CMK (cell line): Measurements from ENCODE around the gene CHPF2.

Experiments used
- DNase-seq: peaks from one replicate; pipeline ENCODE4 v3.0.0-alpha.2; 2010; ENCODE audit warnings: low read depth

The CHPF2 gene

GRCh38 chr7:151246102-151246850 is 14.0 kb downstream of the CHPF2 start:
- DNase-seq, result no peak

- no peak for DNase-seq
These were observed 14.7 kb downstream of the CHPF2 start for GRCh38 chr7:151246851-151247580.

GRCh38 chr7:151247611-151248345 is 15.5 kb downstream of the CHPF2 start:
- DNase-seq, result no peak

- no peak for DNase-seq
These were observed 16.2 kb downstream of the CHPF2 start, which contains the start of gene SMARCD3 for GRCh38 chr7:151248346-151249033. SMARCD3 (minus strand) TSS chr7:151248694; CDS start chr7:151248562, 132 bp downstream.

- DNase-seq, result no peak
These were observed 16.9 kb downstream of the CHPF2 start for GRCh38 chr7:151249034-151249731.

- no peak for DNase-seq
These were observed 17.4 kb downstream of the CHPF2 start for GRCh38 chr7:151249732-151250072.

- DNase-seq, result no peak
These were observed 18.2 kb downstream of the CHPF2 start for GRCh38 chr7:151250181-151251132.

GRCh38 chr7:151251328-151251688 is 19.0 kb downstream of the CHPF2 start:
- DNase-seq, result no peak

GRCh38 chr7:151251689-151252560 is 19.6 kb downstream of the CHPF2 start:
- no peak for DNase-seq

GRCh38 chr7:151252561-151252835 is 20.2 kb downstream of the CHPF2 start:
- DNase-seq, result no peak

GRCh38 chr7:151252961-151253711 is 20.9 kb downstream of the CHPF2 start:
- no peak for DNase-seq

GRCh38 chr7:151254316-151254715 is 22.0 kb downstream of the CHPF2 start:
- no peak for DNase-seq

- no peak for DNase-seq
These were observed 22.6 kb downstream of the CHPF2 start for GRCh38 chr7:151254851-151255250.

GRCh38 chr7:151255390-151255789 is 23.1 kb downstream of the CHPF2 start:
- no peak for DNase-seq

- no peak for DNase-seq
These were observed 24.2 kb downstream of the CHPF2 start for GRCh38 chr7:151256410-151257045.

- DNase-seq, result no peak
These were observed 25.7 kb downstream of the CHPF2 start for GRCh38 chr7:151257990-151258389.

GRCh38 chr7:151260471-151260870 is 28.2 kb downstream of the CHPF2 start:
- DNase-seq, result no peak

- no peak for DNase-seq
These were observed 28.6 kb downstream of the CHPF2 start for GRCh38 chr7:151260883-151261282.

GRCh38 chr7:151261529-151261928 is 29.2 kb downstream of the CHPF2 start:
- no peak for DNase-seq
